ENCODE measurements around the gene RIMBP2.

GRCh38 chr12:130424858-130425697 lies 291.0 kb downstream of the RIMBP2 start:
- no peak for TF ChIP-seq CTCF (IDR thresholded peaks at IDR 0.05)
- TF ChIP-seq POLR2A (IDR thresholded peaks at IDR 0.05), result no peak

Measured in uterus (tissue), 2 donors.